ENCODE data around the gene ZNF541. TPM values are rescaled to one million over a fixed set of nuclear protein-coding genes. Genes with fewer than 3 reads are reported as not detected.

Gene ZNF541
- total and polyA plus RNA-seq, 2 experiments from 2014 or later, result 0.26 to 0.42 TPM

GRCh38 chr19:47580397-47580796, 7.4 kb upstream of the ZNF541 start (continued):
- no peak for TF ChIP-seq REST (IDR thresholded peaks at IDR 0.05; ENCODE audit: unreplicated experiment)
- no peak for TF ChIP-seq EZH2 (IDR thresholded peaks at IDR 0.05; ENCODE audit: low read depth, unreplicated experiment)
- no peak for TF ChIP-seq EZH2phosphoT487 (IDR thresholded peaks at IDR 0.05; ENCODE audit: unreplicated experiment)
- TF ChIP-seq STAT1 (IDR thresholded peaks at IDR 0.05; ENCODE audit: unreplicated experiment), result no peak

- Histone ChIP-seq H3K4me3 (no peak overlapping the region), H3K9me2 (ENCODE audit: insufficient read depth) (no peaks in the 10 kb centered on the region), H4K20me1 (replicated peaks; ENCODE audit: insufficient read depth) (no peaks in the 10 kb centered on the region), H3K4me1 (ENCODE audit: insufficient read depth) (0 out of 2 replicates have a peak, but pooled peaks cover 3% of the 10 kb centered on the region), H3K36me3 (ENCODE audit: insufficient read depth) (no peaks in the 10 kb centered on the region), H3K79me2 (replicated peaks; ENCODE audit: insufficient read depth) (no peaks in the 10 kb centered on the region), H3K27me3 (ENCODE audit: insufficient read depth) (no peaks in the 10 kb centered on the region), H2AFZ (no peak overlapping the region), H3K27ac (ENCODE audit: low read depth) (no peak overlapping the region), H3K4me2 (no peak overlapping the region), H3F3A (replicated peaks; ENCODE audit: low read depth) (0 out of 2 replicates have a peak, but pooled peaks cover 2% of the 10 kb centered on the region)
- ATAC-seq (no peak), DNase-seq (ENCODE audit: low spot score) (no peak)
- Mint-ChIP-seq H3K27me3 (ENCODE audit: insufficient read depth, low read depth, poor library complexity) (peaks cover 11% of the 10 kb centered on the region), H3K27ac (no peak overlapping the region), H3K36me3 (ENCODE audit: low read depth) (no peaks in the 10 kb centered on the region), H3K9me3 (no peaks in the 10 kb centered on the region), H3K4me1 (peaks cover 10% of the 10 kb centered on the region), H3K4me3 (no peak overlapping the region)
- TF ChIP-seq ZNF331 (CRISPR knock-in tag; IDR thresholded peaks at IDR 0.05; ENCODE audit: low read depth), result no peak
- TF ChIP-seq ETS1 (IDR thresholded peaks at IDR 0.05), result no peak
- no peak for TF ChIP-seq JUNB (IDR thresholded peaks at IDR 0.05; ENCODE audit: unreplicated experiment)
- no peak for TF ChIP-seq REST (IDR thresholded peaks at IDR 0.05; ENCODE audit: unreplicated experiment)
- TF ChIP-seq CTCF (conservative IDR thresholded peaks at IDR 0.05; ENCODE audit: low read depth in 2 of 2), result no peak
- TF ChIP-seq POLR2AphosphoS5 (IDR thresholded peaks at IDR 0.05; ENCODE audit: low read depth), result no peak
- no peak for TF ChIP-seq CREB1 (CRISPR knock-in tag; IDR thresholded peaks at IDR 0.05; ENCODE audit: low read depth)
- no peak for TF ChIP-seq ZNF114 (CRISPR knock-in tag; IDR thresholded peaks at IDR 0.05)
These were observed 313 bp downstream of the ZNF541 start for GRCh38 chr19:47572635-47573034.

Data from GM23338 (cell line).